GM13977 (cell line): ENCODE data around the gene THRSP.

Experiments used
- DNase-seq: peaks from one replicate; pipeline ENCODE4 v3.0.0; 2012; ENCODE audit warnings: low spot score
- in situ Hi-C: fragments of 300-500 bp; cut with MboI; formaldehyde crosslinking; loops from one replicate; pipeline ENCODE4 v1.12.0; 2022; ENCODE audit warnings: low sequenced_read_pairs, low pct_unique_long_range_greater_than_20kb, mixed read lengths, inconsistent platforms; ENCODE audit not compliant: unreplicated experiment
- TF ChIP-seq, protein P1 (sequence below): IDR thresholded peaks from 2 replicates; pipeline ENCODE4 v1.5.1; 2012; ENCODE audit warnings: mild to moderate bottlenecking, control low read depth; ENCODE audit not compliant: insufficient read depth; ENCODE audit errors: extremely low read depth, missing control alignments

The THRSP gene

DNA sequence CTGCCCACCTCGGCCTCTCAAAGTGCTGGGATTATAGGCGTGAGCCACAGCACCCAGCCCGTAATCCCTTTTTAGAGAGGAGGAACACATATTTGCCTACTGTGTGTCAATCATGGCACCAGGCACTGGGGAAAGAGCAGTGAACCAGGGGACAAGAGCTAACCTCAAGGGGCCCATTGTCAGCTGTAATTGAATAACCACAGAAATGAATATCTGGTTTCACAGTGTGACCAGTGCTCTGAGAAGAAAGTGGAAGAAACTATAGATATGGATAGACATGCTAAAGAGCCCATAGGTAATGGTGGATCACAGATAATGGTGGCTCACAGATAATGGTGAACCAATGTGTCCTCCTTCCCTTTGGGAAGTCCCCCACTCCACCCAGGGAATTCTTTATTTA lies 32.0 kb upstream of the THRSP start:
- DNase-seq, result no peak
- in situ Hi-C loops, result no loop called here

DNA sequence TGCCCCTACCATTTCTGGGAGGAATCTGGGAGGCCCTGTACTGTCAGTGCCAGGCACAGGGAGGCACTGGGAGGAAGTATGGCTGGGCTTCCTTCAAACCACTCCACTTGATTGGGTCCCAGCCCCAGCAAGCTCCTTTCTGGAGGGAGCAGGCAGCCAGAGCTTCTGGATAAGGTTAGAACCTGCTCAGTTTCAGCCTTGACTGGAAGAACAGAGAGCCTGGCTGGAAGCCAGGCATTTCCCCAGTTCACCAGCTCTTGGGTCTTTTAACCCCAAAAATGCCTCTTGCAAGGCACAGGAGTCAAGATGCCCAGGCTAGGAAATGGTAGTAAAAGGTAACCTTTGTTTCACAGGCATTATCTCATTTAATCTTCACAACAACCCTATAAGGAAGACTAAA lies 31.6 kb upstream of the THRSP start:
- no peak for DNase-seq
- TF ChIP-seq, protein P1, sequence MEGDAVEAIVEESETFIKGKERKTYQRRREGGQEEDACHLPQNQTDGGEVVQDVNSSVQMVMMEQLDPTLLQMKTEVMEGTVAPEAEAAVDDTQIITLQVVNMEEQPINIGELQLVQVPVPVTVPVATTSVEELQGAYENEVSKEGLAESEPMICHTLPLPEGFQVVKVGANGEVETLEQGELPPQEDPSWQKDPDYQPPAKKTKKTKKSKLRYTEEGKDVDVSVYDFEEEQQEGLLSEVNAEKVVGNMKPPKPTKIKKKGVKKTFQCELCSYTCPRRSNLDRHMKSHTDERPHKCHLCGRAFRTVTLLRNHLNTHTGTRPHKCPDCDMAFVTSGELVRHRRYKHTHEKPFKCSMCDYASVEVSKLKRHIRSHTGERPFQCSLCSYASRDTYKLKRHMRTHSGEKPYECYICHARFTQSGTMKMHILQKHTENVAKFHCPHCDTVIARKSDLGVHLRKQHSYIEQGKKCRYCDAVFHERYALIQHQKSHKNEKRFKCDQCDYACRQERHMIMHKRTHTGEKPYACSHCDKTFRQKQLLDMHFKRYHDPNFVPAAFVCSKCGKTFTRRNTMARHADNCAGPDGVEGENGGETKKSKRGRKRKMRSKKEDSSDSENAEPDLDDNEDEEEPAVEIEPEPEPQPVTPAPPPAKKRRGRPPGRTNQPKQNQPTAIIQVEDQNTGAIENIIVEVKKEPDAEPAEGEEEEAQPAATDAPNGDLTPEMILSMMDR, result no peak
- in situ Hi-C loops, result no loop called here

More for the DNA sequence above, 32.0 kb upstream of the THRSP start:
- TF ChIP-seq, protein P1, result no peak

DNA sequence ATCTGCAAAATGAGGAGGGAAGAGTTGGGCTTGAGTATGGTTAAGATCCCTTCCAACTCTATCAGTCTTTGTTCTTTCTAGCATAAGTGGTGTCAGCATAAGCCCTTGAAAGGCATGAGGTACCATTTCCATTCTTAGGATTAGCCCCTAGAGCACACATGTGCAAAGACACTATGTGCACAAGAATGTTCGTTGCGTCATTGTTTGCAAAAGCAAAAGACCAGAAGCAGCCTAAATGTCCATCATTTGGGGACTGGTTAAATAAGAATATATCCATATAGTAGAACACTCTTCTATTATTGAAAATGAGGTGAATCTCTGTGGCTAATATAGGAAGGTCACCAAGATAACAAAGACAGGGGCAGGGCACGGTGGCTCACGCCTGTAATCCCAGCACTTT lies 30.6 kb upstream of the THRSP start:
- TF ChIP-seq, protein P1, result no peak
- in situ Hi-C loops, result no loop called here

DNA sequence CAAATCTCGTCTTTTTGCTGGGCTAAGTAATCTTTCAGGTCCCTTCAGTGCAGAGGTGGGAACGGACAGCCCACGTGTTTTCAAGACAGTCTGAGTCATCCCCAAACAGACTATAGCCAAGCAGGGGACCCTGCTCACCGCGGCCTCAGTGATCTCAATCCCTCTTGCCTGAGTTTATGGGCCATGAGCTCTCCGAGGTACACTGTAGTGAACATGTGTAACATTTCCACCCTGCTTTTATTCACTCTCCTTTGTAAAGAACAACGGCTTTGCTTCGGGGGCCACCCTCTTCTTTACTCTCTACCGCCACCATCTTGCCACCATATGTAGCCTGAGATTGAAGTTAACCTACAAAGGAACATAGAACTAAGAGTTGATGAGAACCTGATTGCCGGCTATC lies 29.0 kb upstream of the THRSP start:
- DNase-seq, result no peak
- TF ChIP-seq, protein P1, result no peak
- in situ Hi-C loops, result no loop called here

More for the DNA sequence above, 30.6 kb upstream of the THRSP start:
- DNase-seq, result no peak

DNA sequence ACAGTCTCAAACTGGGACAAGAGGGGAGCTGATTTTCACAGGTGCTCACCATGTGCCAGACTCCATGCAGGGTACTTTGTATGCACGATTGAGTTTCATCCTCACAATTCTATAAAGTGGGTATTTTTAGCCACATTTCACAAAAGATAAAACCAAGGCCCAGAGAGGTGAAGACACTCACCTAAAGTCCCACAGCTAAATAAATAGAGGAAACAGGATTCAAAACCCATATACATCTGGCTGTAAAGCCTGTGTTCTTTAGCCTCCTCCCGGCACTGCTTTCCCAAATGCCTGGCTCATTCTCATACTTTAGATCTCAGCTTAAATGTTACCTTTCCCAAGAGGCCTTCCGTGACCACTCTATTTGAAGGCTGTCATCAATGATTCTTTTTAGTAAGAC lies 27.3 kb upstream of the THRSP start:
- no peak for DNase-seq
- TF ChIP-seq, protein P1, result no peak
- in situ Hi-C loops, result no loop called here

DNA sequence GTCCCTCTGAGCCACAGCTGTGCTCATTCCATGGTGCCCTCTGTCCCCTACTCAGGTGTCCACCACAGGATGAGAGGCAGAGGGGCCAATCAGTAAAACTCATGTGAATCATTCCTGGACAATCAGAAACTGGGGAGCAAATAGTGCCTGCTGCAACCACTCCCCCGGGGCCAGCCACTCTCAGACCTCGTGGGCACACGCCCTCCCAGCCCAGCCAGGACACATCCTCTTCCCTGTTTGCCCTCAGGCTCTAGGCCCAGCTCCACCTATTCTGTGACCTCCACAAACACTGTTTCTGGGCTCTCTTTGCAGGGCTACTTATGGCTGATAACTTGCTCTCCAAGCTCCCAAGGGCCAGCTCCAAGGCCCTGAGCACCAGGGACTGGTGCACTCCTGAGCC lies 26.6 kb upstream of the THRSP start:
- DNase-seq, result no peak
- TF ChIP-seq, protein P1, result no peak
- in situ Hi-C loops, result no loop called here
